HL-60 (cell line): ENCODE measurements around the gene NCF4.
A peak's percentile ranks its signal among the peaks of the same experiment; 100 is the strongest.

Experiments
- DNase-seq, 2 experiments: peaks; one replicate each; pipeline ENCODE4 v3.0.0-alpha.2; 2010 to 2020; ENCODE audit warnings: low read depth in 1 of 2, low spot score in 1 of 2
- H3K27ac ChIP-seq: fragments of 250-450 bp; sonication (Bioruptor Pico); replicated peaks from 2 replicates; pipeline ENCODE4 v1.5.1; 2020; ENCODE audit warnings: mild to moderate bottlenecking, moderate library complexity
- H3K27me3 ChIP-seq: fragments of 250-450 bp; sonication (Bioruptor Pico); 2 replicates; pipeline ENCODE4 v1.5.1; 2021; ENCODE audit warnings: mild to moderate bottlenecking, moderate library complexity; ENCODE audit not compliant: insufficient read depth, poor library complexity, severe bottlenecking
- H3K4me3 ChIP-seq: replicated peaks from 2 replicates; pipeline ENCODE4 v1.5.1; 2011; ENCODE audit warnings: mild to moderate bottlenecking, control low read depth, low read length; ENCODE audit not compliant: insufficient read depth
- GABPA ChIP-seq: IDR thresholded peaks from 2 replicates; pipeline ENCODE4 v1.6.1; 2012; ENCODE audit warnings: low read depth
- POLR2AphosphoS5 ChIP-seq: IDR thresholded peaks from 2 replicates; pipeline ENCODE4 v1.6.1; 2012; ENCODE audit warnings: low read depth
- SPI1 ChIP-seq: IDR thresholded peaks from 2 replicates; pipeline ENCODE4 v1.6.1; 2012; ENCODE audit warnings: low read depth, mild to moderate bottlenecking, borderline replicate concordance
- TF ChIP-seq, protein P1 (sequence below): IDR thresholded peaks from 2 replicates; pipeline ENCODE4 v1.6.1; 2012; ENCODE audit warnings: low read depth; ENCODE audit not compliant: insufficient replicate concordance
- TF ChIP-seq, protein P2 (sequence below): IDR thresholded peaks from one replicate; pipeline ENCODE4 v1.5.1; 2011; ENCODE audit warnings: low read length, control low read depth, inconsistent platforms; ENCODE audit not compliant: insufficient read depth

The NCF4 gene

DNA sequence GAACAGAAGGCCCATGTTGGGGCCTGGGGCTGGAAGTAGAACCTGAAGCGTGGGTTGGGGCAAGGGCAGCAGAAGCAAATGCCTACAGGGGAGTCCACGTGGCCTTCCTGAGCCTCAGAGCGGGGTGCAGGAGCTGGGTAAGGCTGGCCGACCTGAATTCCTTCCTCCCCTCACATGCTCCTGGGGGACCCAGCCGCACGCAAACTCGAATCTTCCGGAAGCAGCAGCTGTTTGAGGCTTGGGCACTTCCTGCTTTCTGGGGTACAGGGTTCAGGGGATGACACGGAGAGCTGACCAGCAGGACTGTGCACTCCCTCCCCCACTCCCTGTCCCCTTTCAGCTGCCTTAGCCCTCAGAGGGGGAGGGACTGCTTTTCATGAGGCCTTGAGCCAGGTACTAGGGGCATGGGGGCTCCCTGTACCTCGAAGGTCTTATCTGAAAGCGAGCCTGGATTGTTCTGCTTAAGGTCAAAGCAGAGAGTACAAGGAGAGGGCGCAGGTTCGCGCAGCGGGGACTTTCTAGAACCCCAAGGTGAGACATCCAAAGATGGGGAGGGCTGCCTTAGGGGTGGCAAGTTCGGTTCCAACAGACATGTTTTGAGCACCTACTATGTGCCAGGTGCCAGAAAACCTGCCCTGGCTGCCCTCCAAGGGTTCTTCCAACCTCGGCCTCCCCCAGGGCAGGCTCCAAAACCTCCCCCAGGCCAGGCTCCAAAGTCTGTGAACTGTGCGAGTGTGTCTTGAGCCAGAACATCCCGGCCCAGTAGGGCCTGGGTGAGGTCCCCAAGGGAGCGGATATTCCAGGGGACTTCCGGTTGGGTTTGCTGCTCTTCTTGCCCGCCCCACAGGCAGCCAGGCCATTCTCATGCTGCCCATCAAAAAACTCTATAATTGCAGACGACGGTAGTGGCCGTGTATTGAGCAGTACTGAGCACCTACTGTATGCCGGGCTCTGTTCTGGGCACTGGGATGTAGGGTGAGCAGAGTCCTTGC, 1.7 kb downstream of the NCF4 start:
- Histone ChIP-seq H3K27ac (peak overlapping the region; percentile 99), H3K4me3 (peak overlapping the region; percentile 48), H3K27me3 (no peaks in the 10 kb centered on the region)
- TF ChIP-seq, protein P1, sequence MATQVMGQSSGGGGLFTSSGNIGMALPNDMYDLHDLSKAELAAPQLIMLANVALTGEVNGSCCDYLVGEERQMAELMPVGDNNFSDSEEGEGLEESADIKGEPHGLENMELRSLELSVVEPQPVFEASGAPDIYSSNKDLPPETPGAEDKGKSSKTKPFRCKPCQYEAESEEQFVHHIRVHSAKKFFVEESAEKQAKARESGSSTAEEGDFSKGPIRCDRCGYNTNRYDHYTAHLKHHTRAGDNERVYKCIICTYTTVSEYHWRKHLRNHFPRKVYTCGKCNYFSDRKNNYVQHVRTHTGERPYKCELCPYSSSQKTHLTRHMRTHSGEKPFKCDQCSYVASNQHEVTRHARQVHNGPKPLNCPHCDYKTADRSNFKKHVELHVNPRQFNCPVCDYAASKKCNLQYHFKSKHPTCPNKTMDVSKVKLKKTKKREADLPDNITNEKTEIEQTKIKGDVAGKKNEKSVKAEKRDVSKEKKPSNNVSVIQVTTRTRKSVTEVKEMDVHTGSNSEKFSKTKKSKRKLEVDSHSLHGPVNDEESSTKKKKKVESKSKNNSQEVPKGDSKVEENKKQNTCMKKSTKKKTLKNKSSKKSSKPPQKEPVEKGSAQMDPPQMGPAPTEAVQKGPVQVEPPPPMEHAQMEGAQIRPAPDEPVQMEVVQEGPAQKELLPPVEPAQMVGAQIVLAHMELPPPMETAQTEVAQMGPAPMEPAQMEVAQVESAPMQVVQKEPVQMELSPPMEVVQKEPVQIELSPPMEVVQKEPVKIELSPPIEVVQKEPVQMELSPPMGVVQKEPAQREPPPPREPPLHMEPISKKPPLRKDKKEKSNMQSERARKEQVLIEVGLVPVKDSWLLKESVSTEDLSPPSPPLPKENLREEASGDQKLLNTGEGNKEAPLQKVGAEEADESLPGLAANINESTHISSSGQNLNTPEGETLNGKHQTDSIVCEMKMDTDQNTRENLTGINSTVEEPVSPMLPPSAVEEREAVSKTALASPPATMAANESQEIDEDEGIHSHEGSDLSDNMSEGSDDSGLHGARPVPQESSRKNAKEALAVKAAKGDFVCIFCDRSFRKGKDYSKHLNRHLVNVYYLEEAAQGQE = peak; percentile 44
- TF ChIP-seq, protein P2, sequence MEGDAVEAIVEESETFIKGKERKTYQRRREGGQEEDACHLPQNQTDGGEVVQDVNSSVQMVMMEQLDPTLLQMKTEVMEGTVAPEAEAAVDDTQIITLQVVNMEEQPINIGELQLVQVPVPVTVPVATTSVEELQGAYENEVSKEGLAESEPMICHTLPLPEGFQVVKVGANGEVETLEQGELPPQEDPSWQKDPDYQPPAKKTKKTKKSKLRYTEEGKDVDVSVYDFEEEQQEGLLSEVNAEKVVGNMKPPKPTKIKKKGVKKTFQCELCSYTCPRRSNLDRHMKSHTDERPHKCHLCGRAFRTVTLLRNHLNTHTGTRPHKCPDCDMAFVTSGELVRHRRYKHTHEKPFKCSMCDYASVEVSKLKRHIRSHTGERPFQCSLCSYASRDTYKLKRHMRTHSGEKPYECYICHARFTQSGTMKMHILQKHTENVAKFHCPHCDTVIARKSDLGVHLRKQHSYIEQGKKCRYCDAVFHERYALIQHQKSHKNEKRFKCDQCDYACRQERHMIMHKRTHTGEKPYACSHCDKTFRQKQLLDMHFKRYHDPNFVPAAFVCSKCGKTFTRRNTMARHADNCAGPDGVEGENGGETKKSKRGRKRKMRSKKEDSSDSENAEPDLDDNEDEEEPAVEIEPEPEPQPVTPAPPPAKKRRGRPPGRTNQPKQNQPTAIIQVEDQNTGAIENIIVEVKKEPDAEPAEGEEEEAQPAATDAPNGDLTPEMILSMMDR = no peak
- peak; percentile 79 for TF ChIP-seq GABPA
- peak; percentile 98 for TF ChIP-seq POLR2AphosphoS5
- TF ChIP-seq SPI1 = peak; percentile 95
- peak; percentile 96 to 98 for DNase-seq

DNA sequence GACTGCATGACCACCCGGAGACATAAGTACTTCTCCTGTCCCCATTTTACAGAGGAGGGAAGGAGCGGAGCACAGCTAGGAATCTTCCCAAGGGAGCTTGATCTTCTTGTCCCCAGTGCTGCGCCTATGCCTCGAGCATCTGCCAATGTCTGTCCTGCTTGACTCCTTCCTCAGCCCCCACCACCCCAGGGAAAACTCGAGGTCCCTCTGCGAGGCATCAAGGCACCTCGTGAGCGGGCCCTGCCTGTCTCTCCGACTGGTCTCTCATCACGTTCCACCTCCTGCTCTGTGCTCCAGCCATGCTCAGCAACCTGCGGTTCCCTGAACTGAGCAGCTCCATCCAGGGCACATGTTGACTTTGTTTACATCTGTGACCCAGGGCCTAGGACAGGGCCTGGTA, 2.5 kb downstream of the NCF4 start:
- Histone ChIP-seq H3K4me3 (peak overlapping the region; percentile 48), H3K27me3 (no peaks in the 10 kb centered on the region), H3K27ac (peak overlapping the region; percentile 99)
- DNase-seq = peak in 1 of 2 experiments; percentile 48
- TF ChIP-seq, protein P2 = no peak
- no peak for TF ChIP-seq GABPA
- TF ChIP-seq POLR2AphosphoS5 = no peak
- no peak for TF ChIP-seq SPI1

DNA sequence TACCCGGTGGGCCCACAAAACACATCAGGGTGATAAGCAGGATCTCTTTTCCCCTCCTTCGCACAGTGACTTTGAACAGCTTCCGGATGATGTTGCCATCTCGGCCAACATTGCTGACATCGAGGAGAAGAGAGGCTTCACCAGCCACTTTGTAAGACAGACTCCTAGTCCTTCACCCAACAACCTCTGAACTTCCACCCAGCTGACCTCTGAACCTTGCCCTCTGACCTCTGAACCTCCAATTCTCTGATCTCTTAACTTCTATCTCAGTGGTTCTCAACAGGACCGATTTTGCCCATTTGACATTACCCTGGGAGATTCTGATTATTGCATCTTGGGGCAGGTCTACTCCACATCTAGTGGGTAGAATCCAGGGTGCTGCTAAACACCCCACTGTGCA, 3.2 kb downstream of the NCF4 start:
- no peak overlapping the region for H3K27ac ChIP-seq
- no peaks in the 10 kb centered on the region for H3K27me3 ChIP-seq
- no peak overlapping the region for H3K4me3 ChIP-seq
- TF ChIP-seq SPI1 = no peak
- no peak for DNase-seq

DNA sequence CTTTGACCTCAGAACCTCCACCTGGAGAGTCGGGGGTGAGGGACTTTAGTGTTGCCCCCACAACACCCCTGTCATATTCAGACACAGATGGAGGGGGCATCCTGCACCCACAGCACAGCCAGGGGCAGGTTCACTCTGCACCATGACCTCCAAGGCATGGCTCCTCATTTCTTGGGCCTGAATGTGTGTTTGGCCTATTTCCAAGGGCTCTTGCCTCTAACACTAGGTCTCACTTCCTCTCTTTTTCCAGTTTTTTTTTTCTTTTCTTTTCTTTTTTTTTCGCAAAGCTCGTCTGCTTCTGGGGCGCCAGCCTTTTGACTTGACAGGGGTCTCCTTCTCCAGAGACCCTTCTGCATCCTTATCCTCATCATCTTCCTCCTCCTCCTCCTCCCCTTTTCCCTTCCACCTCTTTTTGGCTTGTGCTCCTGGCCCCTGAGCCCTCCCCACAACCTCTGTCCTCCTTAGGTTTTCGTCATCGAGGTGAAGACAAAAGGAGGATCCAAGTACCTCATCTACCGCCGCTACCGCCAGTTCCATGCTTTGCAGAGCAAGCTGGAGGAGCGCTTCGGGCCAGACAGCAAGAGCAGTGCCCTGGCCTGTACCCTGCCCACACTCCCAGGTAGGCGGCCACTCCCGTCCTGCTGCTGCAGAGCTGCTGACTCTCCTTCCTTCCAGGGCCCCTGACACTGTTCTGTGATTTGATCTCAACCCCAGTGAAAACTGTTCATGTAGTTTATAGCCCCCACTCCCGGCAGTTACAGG, 3.8 kb downstream of the NCF4 start:
- Histone ChIP-seq H3K27ac (no peak overlapping the region), H3K27me3 (no peaks in the 10 kb centered on the region), H3K4me3 (no peak overlapping the region)
- no peak for DNase-seq
- TF ChIP-seq, protein P2 = no peak
- TF ChIP-seq POLR2AphosphoS5 (no peak), GABPA (no peak), SPI1 (peak; percentile 75; the same call in 1 of the 2 replicates)
- TF ChIP-seq, protein P1 = no peak
